Measurements from ENCODE around the gene RPS10.
A peak's percentile ranks its signal among the peaks of the same experiment; 100 is the strongest.
"Not testable (repeated sequence)": the region's sequence is repeated elsewhere in the genome, so short reads cannot be mapped to it uniquely, and the experiment has no call there.

RPS10 gene

GRCh38 chr6:34391786-34392496 lies 33.9 kb downstream of the RPS10 start:
- peak in 1 of 2 experiments; percentile 13 for DNase-seq

- no peak for DNase-seq
These were observed 34.4 kb downstream of the RPS10 start for GRCh38 chr6:34391473-34391785.

DNA sequence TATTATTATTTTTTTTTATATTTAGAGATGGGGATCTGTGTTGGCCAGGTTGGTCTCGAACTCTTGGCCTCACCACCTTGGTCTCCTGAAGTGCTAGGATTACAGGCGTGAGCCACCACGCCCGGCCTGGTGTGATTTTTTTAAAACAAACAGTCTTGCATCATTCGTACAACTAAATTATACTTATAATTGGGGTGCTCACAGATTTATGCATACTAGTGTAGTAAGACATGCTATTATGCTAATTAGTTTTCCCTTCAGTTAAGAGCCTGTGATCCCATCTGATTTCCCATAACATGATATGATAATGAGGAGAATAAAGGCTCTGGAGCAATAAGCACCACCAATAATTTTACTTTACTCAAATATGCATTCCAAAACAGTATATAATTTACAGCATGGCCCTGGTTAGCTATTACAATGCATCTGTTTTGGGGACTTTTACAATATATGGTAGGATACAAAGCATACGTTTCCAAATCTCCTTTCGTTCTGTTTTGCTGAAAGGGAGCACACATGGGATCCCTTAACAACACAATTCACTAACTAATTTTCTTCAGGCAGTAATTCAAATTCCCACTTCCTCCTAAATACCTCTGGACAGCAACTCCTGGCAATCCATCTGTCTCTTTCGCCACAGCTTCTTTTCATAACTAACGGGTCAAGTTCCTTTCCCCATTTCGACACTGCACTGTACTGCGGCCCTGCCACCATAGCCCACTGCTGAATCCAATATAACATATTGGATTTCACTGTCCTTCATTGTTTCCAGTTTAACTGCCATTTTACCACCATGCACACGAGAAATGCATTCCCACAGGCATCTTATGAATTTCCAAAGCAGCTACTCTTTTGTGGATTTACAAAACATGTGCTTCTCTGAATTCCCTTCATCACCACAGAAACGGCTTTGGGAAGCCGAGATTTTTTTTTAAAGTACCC lies 35.1 kb downstream of the RPS10 start:
- no peak for DNase-seq

- no peak for DNase-seq
These were observed 36.8 kb downstream of the RPS10 start for GRCh38 chr6:34389034-34389433.

- no peak for DNase-seq
These were observed 37.4 kb downstream of the RPS10 start for GRCh38 chr6:34388421-34388820.

DNA sequence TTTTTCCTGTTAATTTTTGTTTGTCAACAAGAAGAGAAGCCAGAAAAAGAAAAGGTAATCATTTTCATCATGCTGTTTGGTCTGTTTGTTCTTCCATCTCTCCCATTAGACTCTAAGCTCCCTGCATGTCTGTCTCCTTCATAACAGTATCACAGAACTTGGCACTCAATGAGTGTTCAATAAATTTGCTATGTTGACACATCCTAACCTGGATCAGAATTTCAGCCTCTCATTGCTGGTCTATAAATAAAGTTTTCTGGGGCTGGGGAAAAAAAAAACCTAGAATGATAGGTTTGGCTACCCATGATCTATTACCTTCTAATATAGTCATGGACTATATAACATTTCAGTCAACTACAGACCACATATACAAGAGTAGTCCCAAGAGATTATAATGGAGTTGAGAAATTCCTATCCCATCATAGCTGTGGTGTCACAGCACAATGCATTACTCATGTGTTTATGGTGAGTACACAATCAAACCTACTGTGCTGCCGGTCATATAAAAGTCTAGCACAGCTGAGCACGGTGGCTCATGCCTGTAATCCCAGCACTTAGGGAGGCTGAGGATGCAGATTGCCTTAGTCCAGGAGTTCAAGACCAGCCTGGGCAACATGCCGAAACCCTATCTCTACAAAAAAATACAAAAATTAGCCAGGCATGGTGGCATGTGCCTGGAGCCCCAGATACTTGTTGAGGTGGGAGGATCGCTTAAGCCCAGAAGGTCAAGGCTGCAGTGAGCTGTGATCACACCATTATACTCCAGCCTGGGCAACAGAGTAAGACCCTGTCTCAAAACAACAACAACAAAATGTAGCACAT lies 39.3 kb downstream of the RPS10 start:
- DNase-seq = no peak

GRCh38 chr6:34385793-34386195 lies 40.1 kb downstream of the RPS10 start:
- no peak for DNase-seq

DNA sequence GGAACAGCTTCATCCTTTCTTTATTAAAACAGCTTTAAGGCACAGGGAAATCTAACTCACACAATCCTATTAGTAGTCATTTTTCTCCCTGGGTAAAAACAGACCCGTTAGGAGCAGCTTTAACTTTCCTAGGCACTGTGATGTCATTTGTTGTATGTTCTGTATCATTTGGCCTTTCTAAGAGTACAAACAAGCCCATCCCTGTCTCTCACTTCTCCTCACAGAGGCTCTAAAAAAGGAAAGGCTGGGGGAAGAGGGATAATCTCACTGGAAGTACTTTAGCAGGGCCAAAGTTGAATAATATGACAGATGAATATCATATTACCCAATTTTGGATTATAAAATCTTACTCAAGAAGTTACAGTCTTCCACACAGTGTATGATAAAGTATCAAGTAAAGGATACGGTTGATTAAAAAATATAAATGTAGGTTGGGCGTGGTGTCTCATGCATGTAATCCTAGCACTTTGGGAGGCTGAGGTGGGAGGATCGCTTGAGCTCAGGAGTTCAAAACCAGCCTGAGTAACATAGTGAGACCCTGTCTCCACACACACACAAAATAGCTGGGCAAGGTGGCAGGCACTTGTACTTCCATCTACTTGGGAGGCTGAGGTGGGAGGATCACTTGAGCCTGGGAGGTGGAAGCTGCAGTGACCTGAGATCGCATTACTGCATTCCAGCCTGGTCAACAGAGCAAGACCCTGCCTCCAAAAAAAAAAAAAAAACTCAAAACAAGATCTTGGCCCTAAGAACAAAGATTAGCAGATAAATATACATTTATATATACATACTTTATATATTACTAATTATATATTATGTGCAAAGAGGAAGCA lies 41.3 kb downstream of the RPS10 start:
- DNase-seq = no peak

- DNase-seq = no peak
These were observed 42.1 kb downstream of the RPS10 start for GRCh38 chr6:34383656-34384320.

DNA sequence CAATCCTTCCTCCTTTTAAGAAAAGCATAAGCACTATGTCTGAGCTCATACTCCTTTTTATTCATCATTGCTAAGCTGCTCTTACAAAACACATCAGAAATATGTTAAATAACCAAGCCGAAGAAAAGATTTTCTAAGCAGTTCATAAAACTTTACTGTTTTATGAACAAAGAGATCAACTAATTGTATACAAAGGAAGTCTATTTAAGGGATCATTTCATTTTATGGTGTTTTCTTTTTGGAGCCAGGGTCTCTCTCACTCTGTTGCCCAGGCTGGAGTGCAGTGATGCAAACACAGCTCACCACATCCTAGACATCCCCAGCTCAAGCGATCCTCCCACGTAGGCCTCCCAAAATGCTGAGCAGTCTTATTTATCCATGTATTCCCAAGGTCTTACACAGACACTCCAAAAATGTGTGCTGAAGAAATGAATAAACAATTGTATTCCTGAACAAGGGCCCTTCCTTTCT lies 42.7 kb downstream of the RPS10 start:
- DNase-seq = no peak

DNA sequence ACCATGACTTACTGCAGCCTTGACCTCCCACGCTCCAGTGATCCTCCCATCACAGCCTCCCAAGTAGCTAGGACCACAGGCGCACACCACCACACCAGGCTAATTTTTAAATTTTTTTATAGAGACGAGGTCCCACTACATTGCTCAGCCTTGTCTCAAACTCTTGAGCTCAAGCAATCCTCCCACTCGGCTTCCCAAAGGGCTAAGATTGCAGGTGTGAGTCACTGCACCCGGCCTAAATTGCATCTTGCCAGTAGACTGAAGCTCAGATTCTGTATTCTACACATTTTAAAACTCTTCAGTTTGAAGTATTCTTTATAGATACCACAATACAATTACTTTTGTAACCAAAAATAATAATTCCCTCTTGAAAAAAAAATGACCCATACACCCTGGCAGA lies 44.8 kb downstream of the RPS10 start:
- no peak for DNase-seq

DNA sequence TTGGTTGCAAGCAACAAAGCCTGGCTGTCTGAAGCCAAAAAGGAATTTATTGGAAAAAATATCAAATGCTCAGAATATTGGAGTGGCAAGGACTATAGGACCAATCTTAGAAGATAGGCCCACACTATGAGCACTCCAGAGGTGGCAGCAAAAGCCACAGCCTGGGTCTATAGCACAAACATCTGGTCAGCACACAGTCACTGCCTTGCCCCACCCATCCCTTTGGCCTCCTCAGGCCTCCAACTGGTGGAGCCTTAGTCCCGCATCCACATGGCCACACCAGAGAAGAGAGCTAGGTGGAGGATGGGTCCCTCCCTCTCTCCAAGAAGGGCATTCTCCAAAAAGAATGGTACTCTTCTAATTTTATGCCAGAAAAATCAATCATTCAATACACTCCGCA lies 47.4 kb downstream of the RPS10 start:
- DNase-seq = no peak

- no peak for DNase-seq
These were observed 47.9 kb downstream of the RPS10 start for GRCh38 chr6:34377984-34378383.

- DNase-seq = not testable (repeated sequence)
These were observed 48.3 kb downstream of the RPS10 start for GRCh38 chr6:34377571-34377970.

DNA sequence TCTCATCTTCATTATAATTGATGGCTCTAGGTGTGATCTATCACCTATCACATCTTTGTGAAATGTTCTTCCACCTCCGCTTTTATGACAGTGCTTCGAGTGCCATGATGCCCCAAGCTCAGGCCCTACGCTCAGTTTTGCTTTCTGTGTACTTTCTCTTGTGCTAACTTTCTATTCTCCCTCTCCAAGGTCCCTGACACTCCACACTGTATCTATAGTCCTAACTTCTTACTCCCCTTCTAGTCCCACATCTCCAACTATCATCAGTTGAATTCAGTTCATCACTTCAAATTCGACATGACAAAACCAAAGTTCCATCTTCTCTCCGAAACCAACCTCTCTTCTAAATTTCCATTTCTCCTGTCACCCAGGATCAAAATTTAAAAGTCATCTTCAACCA lies 50.0 kb downstream of the RPS10 start:
- DNase-seq = no peak

DNA sequence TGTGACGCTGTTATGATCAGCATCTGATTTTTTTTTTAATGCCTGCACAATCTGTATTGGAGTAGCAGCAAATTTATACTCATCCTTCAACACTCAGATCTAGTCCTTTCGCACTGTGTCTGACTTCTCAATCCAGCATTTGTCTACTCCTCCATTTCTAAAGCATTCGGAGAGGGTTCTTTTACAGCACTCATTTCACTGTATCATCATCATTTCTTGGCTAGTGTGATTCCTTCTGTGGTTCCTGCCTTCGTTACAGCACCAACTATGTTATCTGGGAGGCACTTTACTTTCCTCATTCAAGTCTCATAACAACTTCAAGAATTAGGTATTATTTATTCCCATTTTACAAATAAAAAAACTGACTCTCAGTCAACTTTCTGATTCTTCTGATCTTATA lies 51.4 kb downstream of the RPS10 start:
- no peak for DNase-seq

DNA sequence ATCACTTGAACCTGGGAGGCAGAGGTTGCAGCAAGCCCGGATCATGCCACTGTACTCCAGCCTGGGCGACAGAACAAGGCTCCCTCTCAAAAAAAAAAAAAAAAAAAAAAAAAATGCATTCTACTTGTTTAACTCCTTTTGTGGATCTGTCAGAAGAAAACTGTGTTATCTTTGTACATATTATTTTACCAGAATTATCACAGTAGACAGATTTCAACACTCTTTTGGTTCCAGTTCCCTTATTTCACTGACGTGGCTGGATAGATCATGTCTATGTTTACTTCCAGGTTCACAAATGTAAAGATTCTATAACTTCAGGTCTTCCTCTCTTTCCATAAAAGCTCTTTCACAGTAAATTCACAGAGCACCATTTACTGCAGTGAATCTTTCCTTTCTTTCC lies 51.8 kb downstream of the RPS10 start:
- DNase-seq = no peak

DNA sequence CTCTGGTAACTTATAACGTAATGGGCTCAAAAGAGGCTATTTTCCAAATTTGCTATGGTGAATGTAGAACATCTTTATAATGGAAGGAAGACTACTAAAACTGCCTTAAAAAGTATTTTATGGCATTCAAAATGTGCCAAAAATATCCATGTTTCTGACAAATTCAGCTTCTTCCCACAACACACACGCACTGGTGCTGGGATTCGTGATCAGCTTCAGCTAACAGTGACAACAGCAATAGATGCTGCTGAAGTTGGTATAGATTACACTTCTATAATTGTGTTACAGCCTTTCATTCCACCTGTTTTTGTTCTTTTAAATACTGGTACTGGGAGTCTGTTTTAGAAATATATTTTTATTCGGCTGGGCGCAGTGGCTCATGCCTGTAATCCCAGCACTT lies 52.4 kb downstream of the RPS10 start:
- DNase-seq = no peak

- DNase-seq = not testable (repeated sequence)
These were observed 54.0 kb downstream of the RPS10 start for GRCh38 chr6:34371865-34372264.

DNA sequence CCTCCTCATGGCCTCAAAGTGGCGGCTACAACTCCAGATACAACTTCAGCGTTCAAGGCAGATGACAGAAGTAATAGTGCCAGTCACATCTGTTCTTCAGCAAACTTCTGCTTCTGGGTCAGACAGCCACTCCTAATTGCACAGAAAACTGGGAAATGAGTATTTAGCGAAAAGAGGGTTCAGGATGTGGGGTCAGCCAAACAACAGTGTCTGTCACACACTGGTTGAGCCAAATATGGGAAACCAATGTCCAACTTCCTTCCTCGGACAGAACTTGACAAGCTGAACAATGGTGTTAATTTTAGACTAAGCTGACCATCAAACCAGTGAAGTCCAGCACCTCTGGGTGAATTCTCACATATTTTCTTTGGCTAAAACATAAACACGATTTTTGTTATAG lies 55.5 kb downstream of the RPS10 start:
- DNase-seq = no peak

DNA sequence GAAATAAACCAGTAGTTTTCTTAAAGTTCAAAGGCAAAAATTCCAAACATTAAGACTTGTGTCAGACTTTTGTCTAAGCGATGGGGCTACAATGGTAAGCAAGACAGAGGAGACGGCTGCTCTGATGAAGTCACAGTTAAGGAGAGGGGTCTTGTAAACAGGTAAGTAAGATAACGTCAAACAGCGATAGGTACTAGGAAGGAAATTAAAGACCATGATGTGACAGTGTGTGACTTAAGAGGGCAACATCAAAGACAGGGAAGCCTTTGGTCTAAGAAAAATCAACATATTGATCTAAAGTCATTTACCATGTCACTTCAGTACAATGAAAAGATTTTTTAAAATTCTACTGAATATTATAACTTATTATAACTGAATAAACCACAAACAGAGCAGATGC lies 56.5 kb downstream of the RPS10 start:
- no peak for DNase-seq

All from cerebellar nuclear complex (tissue), 1 donor.